IPS DF 6.9 (cell line): ENCODE measurements around the gene MYO9A.

Experiments used
- DNase-seq: peaks from one replicate; pipeline ENCODE4 v3.0.0-alpha.2; 2013; ENCODE audit warnings: low read depth, low spot score
- H3K27ac ChIP-seq: one replicate; pipeline ENCODE4 v1.5.1; 2013; ENCODE audit warnings: low read length, control low read depth
- H3K27me3 ChIP-seq: 2 replicates; pipeline ENCODE4 v1.6.1; 2013; ENCODE audit warnings: mild to moderate bottlenecking, low read length; ENCODE audit not compliant: control insufficient read depth, insufficient read depth
- H3K36me3 ChIP-seq: 2 replicates; pipeline ENCODE4 v1.6.1; 2013; ENCODE audit warnings: low read length; ENCODE audit not compliant: control insufficient read depth, insufficient read depth
- H3K4me1 ChIP-seq: 2 replicates; pipeline ENCODE4 v1.6.1; 2013; ENCODE audit warnings: low read length; ENCODE audit not compliant: control insufficient read depth, insufficient read depth
- H3K4me3 ChIP-seq: 2 replicates; pipeline ENCODE4 v1.5.1; 2013; ENCODE audit warnings: mild to moderate bottlenecking, low read length
- H3K9me3 ChIP-seq: 2 replicates; pipeline ENCODE4 v1.6.1; 2013; ENCODE audit warnings: low read length, inconsistent platforms; ENCODE audit not compliant: control insufficient read depth, insufficient read depth
- WGBS: extraction: QIAGEN DNeasy Blood & Tissue Kit; methylation state at CpG from one replicate; pipeline ENCODE4 v1.1.7; 2013; ENCODE audit warnings: mixed read lengths, missing lambda C conversion rate; ENCODE audit not compliant: insufficient read length, insufficient coverage; 5-methylcytosine and 5-hydroxymethylcytosine counted together

MYO9A gene

GRCh38 chr15:71970435-71970834, 147.5 kb downstream of the MYO9A start:
- Histone ChIP-seq H3K27ac (no peak overlapping the region), H3K27me3 (no peaks in the 10 kb centered on the region), H3K36me3 (no peaks in the 10 kb centered on the region), H3K9me3 (no peaks in the 10 kb centered on the region), H3K4me3 (no peak overlapping the region), H3K4me1 (no peaks in the 10 kb centered on the region)
- no peak for DNase-seq
- WGBS: no CpG with 5 or more reads among the region's 1 CpG

GRCh38 chr15:71962537-71962936, 155.4 kb downstream of the MYO9A start:
- no peaks in the 10 kb centered on the region for H3K9me3 ChIP-seq
- no peaks in the 10 kb centered on the region for H3K4me1 ChIP-seq
- no CpG with 5 or more reads among the region's 1 CpG for WGBS
- no peak overlapping the region for H3K27ac ChIP-seq
- H3K4me3 ChIP-seq: no peak overlapping the region
- H3K27me3 ChIP-seq: no peaks in the 10 kb centered on the region
- no peak for DNase-seq
- H3K36me3 ChIP-seq: no peaks in the 10 kb centered on the region

- Histone ChIP-seq H3K27ac (no peak overlapping the region), H3K4me3 (no peak overlapping the region), H3K27me3 (no peaks in the 10 kb centered on the region), H3K36me3 (no peaks in the 10 kb centered on the region), H3K9me3 (no peaks in the 10 kb centered on the region), H3K4me1 (no peaks in the 10 kb centered on the region)
- WGBS: no CpG with 5 or more reads among the region's 2 CpGs
- no peak for DNase-seq
These were observed 160.9 kb downstream of the MYO9A start for GRCh38 chr15:71957026-71957425.

- Histone ChIP-seq H3K27me3 (no peaks in the 10 kb centered on the region), H3K9me3 (no peaks in the 10 kb centered on the region), H3K36me3 (no peaks in the 10 kb centered on the region), H3K27ac (no peak overlapping the region), H3K4me1 (no peaks in the 10 kb centered on the region; the same call in 1 of the 2 replicates), H3K4me3 (no peak overlapping the region)
- no CpG with 5 or more reads among the region's 2 CpGs for WGBS
- DNase-seq: no peak
These were observed 166.8 kb downstream of the MYO9A start for GRCh38 chr15:71951134-71951533.

- WGBS: no CpG with 5 or more reads among the region's 1 CpG
- Histone ChIP-seq H3K4me3 (no peak overlapping the region), H3K9me3 (no peaks in the 10 kb centered on the region), H3K4me1 (no peaks in the 10 kb centered on the region; the same call in 1 of the 2 replicates), H3K27ac (no peak overlapping the region), H3K27me3 (no peaks in the 10 kb centered on the region), H3K36me3 (no peaks in the 10 kb centered on the region)
- DNase-seq: no peak
These were observed 172.9 kb downstream of the MYO9A start for GRCh38 chr15:71945012-71945411.

GRCh38 chr15:71943806-71944205, 174.1 kb downstream of the MYO9A start:
- no peak for DNase-seq
- no peak overlapping the region for H3K4me3 ChIP-seq
- no peaks in the 10 kb centered on the region for H3K9me3 ChIP-seq
- H3K4me1 ChIP-seq: no peaks in the 10 kb centered on the region
- no peaks in the 10 kb centered on the region for H3K27me3 ChIP-seq
- no CpG with 5 or more reads among the region's 5 CpGs for WGBS
- no peak overlapping the region for H3K27ac ChIP-seq
- H3K36me3 ChIP-seq: no peaks in the 10 kb centered on the region

GRCh38 chr15:71939981-71940588, 177.9 kb downstream of the MYO9A start:
- WGBS: no CpG with 5 or more reads among the region's 6 CpGs
- Histone ChIP-seq H3K9me3 (no peaks in the 10 kb centered on the region), H3K36me3 (no peaks in the 10 kb centered on the region), H3K4me1 (no peaks in the 10 kb centered on the region), H3K4me3 (no peak overlapping the region), H3K27ac (no peak overlapping the region), H3K27me3 (no peaks in the 10 kb centered on the region)
- DNase-seq: no peak

GRCh38 chr15:71937650-71938311, 180.2 kb downstream of the MYO9A start:
- DNase-seq: no peak
- no CpG with 5 or more reads among the region's 3 CpGs for WGBS
- H3K27me3 ChIP-seq: no peaks in the 10 kb centered on the region
- no peaks in the 10 kb centered on the region for H3K9me3 ChIP-seq
- H3K4me3 ChIP-seq: no peak overlapping the region
- H3K27ac ChIP-seq: no peak overlapping the region
- no peaks in the 10 kb centered on the region for H3K36me3 ChIP-seq
- H3K4me1 ChIP-seq: no peaks in the 10 kb centered on the region

- H3K27ac ChIP-seq: no peak overlapping the region
- H3K4me1 ChIP-seq: no peaks in the 10 kb centered on the region
- no peak overlapping the region for H3K4me3 ChIP-seq
- no peaks in the 10 kb centered on the region for H3K9me3 ChIP-seq
- no CpG with 5 or more reads among the region's 3 CpGs for WGBS
- H3K36me3 ChIP-seq: no peaks in the 10 kb centered on the region
- no peaks in the 10 kb centered on the region for H3K27me3 ChIP-seq
- no peak for DNase-seq
These were observed 183.5 kb downstream of the MYO9A start for GRCh38 chr15:71934446-71934845.

GRCh38 chr15:71932689-71933088, 185.3 kb downstream of the MYO9A start:
- Histone ChIP-seq H3K4me3 (no peak overlapping the region), H3K27ac (no peak overlapping the region), H3K27me3 (no peaks in the 10 kb centered on the region), H3K36me3 (no peaks in the 10 kb centered on the region), H3K9me3 (no peaks in the 10 kb centered on the region), H3K4me1 (no peaks in the 10 kb centered on the region)
- no CpG with 5 or more reads among the region's 2 CpGs for WGBS
- no peak for DNase-seq

GRCh38 chr15:71931261-71931660, 186.7 kb downstream of the MYO9A start:
- no peak overlapping the region for H3K4me3 ChIP-seq
- H3K27ac ChIP-seq: no peak overlapping the region
- no peak for DNase-seq
- no CpG with 5 or more reads among the region's 1 CpG for WGBS
- H3K9me3 ChIP-seq: no peaks in the 10 kb centered on the region
- H3K36me3 ChIP-seq: no peaks in the 10 kb centered on the region
- H3K27me3 ChIP-seq: no peaks in the 10 kb centered on the region
- H3K4me1 ChIP-seq: no peaks in the 10 kb centered on the region
